K562 (cell line): ENCODE results near the gene NUAK2. TPM values are rescaled to one million over a fixed set of nuclear protein-coding genes. Genes with fewer than 3 reads are reported as not detected.

Experiments used
- ARID2 ChIP-seq: fragments of 450-650 bp; IDR thresholded peaks from 2 replicates; pipeline ENCODE4 v1.6.1; 2017; ENCODE audit warnings: antibody characterized with exemption, mild to moderate bottlenecking
- CHD4 ChIP-seq: fragments of 200-600 bp; sonication (generic); IDR thresholded peaks from 3 replicates; pipeline ENCODE4 v1.6.1; 2012; ENCODE audit warnings: low read depth, mild to moderate bottlenecking, mixed read lengths, low read length, inconsistent platforms; ENCODE audit not compliant: insufficient read depth, insufficient replicate concordance, poor library complexity, severe bottlenecking
- COPS2 ChIP-seq: fragments of 450-650 bp; conservative IDR thresholded peaks from 2 replicates; pipeline ENCODE4 v1.6.1; 2016; ENCODE audit warnings: mild to moderate bottlenecking, moderate library complexity
- CREB5 ChIP-seq: fragments of 250-450 bp; sonication (Bioruptor Pico); IDR thresholded peaks from 2 replicates; pipeline ENCODE4 v1.5.0; 2020; ENCODE audit warnings: mild to moderate bottlenecking
- ETV6 ChIP-seq, 3 experiments: fragments of 150-350 bp in 1 of 3; sonication (generic) in 1 of 3; formaldehyde crosslinking in 1 of 3; IDR thresholded peaks; 2 replicates each; pipeline versions ENCODE4 v1.6.1 to v1.8.0; 2014 to 2022; ENCODE audit warnings: borderline replicate concordance in 2 of 3, low read depth in 2 of 3, antibody characterized with exemption in 1 of 3, low read length in 1 of 3, mild to moderate bottlenecking in 1 of 3, missing genetic modification reagents in 1 of 3
- HDAC8 ChIP-seq: fragments of 450-650 bp; IDR thresholded peaks from 2 replicates; pipeline ENCODE4 v1.6.1; 2016; ENCODE audit warnings: mild to moderate bottlenecking, missing genetic modification characterization, moderate library complexity, missing compliant biosample characterization
- HOMEZ ChIP-seq: fragments of 250-450 bp; sonication (Bioruptor Pico); IDR thresholded peaks from 2 replicates; pipeline ENCODE4 v1.4.0; 2020; ENCODE audit warnings: mild to moderate bottlenecking, moderate library complexity
- MYBL2 ChIP-seq, 2 experiments: fragments of 450-650 bp in 1 of 2; sonication (generic) in 1 of 2; formaldehyde crosslinking in 1 of 2; IDR thresholded peaks; 2 replicates each; pipeline versions ENCODE4 v1.6.1 to v1.8.1; 2017 to 2022; ENCODE audit warnings: borderline replicate concordance in 1 of 2, inconsistent platforms in 1 of 2, low read depth in 1 of 2, mild to moderate bottlenecking in 1 of 2, missing genetic modification reagents in 1 of 2, moderate library complexity in 1 of 2
- POLR3G ChIP-seq: IDR thresholded peaks from 2 replicates; pipeline ENCODE4 v1.6.1; 2011; ENCODE audit not compliant: insufficient read length, insufficient replicate concordance; ENCODE audit errors: extremely low read depth
- RBM34 ChIP-seq: fragments of 200-400 bp; formaldehyde crosslinking; IDR thresholded peaks from 2 replicates; pipeline ENCODE4 v1.6.1; 2018; ENCODE audit warnings: low read length, borderline replicate concordance; ENCODE audit not compliant: insufficient read depth
- RHOXF2B ChIP-seq: fragments of 250-450 bp; sonication (Bioruptor Pico); conservative IDR thresholded peaks from 2 replicates; pipeline ENCODE4 v1.5.1; 2021
- SMARCA4 ChIP-seq: fragments of 450-650 bp; IDR thresholded peaks from 2 replicates; pipeline ENCODE4 v1.6.1; 2016
- SRF ChIP-seq, 2 experiments: fragments of 250-450, 450-650 bp in 1 of 2; sonication (Bioruptor Pico) in 1 of 2; sonication (generic) in 1 of 2; formaldehyde crosslinking; IDR thresholded peaks; 2 replicates each; pipeline versions ENCODE4 v1.5.0 to v1.5.1; 2020 to 2022; ENCODE audit warnings: mild to moderate bottlenecking in 1 of 2, missing genetic modification reagents in 1 of 2
- SRSF7 ChIP-seq: fragments of 200-400 bp; formaldehyde crosslinking; optimal IDR thresholded peaks from 2 replicates; pipeline ENCODE3; 2017; ENCODE audit warnings: mild to moderate bottlenecking, low read depth, low read length
- STAT5A ChIP-seq: IDR thresholded peaks from 2 replicates; pipeline ENCODE4 v1.6.1; 2012; ENCODE audit warnings: low read length, inconsistent platforms, borderline replicate concordance
- TEAD4 ChIP-seq, 2 experiments: sonication (generic) in 1 of 2; formaldehyde crosslinking in 1 of 2; IDR thresholded peaks; 2 replicates each; pipeline versions ENCODE4 v1.6.1 to v1.8.0; 2012 to 2022; ENCODE audit warnings: borderline replicate concordance in 1 of 2, inconsistent platforms in 1 of 2, low read length in 1 of 2, mild to moderate bottlenecking in 1 of 2, missing genetic modification reagents in 1 of 2
- THRAP3 ChIP-seq: fragments of 450-650 bp; IDR thresholded peaks from 2 replicates; pipeline ENCODE4 v1.6.1; 2016; ENCODE audit warnings: mild to moderate bottlenecking, inconsistent platforms, borderline replicate concordance
- ZC3H4 ChIP-seq: sonication (generic); formaldehyde crosslinking; IDR thresholded peaks from 2 replicates; pipeline ENCODE4 v1.9.0; 2021; ENCODE audit warnings: missing genetic modification reagents, borderline replicate concordance
- ZNF592 ChIP-seq: fragments of 450-650 bp; IDR thresholded peaks from 2 replicates; pipeline ENCODE4 v1.6.1; 2017; ENCODE audit warnings: antibody characterized with exemption, mild to moderate bottlenecking
- polyA plus RNA-seq, 8 experiments: library from polyadenylated mRNA; depleted of rRNA in 4 of 8; stranded (reverse) in 5 of 8; unstranded in 3 of 8; fragments of >200 nt; fragmentation: Nextera tagmentation in 2 of 8; fragmentation: Illumina TruSeq in 1 of 8; extraction: Ambion mirVana in 2 of 8; extraction: Trizol in 1 of 8; gene quantifications; 2 replicates each; pipeline versions ENCODE4 v1.2.1 to v1.2.3, GENCODE V29; 2011 to 2014; ENCODE audit warnings: inconsistent platforms in 1 of 8, missing spikeins in 1 of 8
- total RNA-seq, 7 experiments: library from RNA; depleted of rRNA in 6 of 7; stranded (reverse); fragments of >200 nt in 6 of 7; fragmentation: Illumina TruSeq in 2 of 7; extraction: Trizol in 2 of 7; gene quantifications; 2 replicates each; pipeline versions ENCODE4 v1.2.1 to v1.2.3, GENCODE V29; 2011 to 2021; ENCODE audit warnings: low replicate concordance in 1 of 7

NUAK2 gene
- total and polyA plus RNA-seq, 9 of the 15 experiments (the other 6 are each of a cell fraction or from before 2014, with no cell fraction given), result 0.04 to 0.44 (median 0.14) TPM

GRCh38 chr1:205284420-205285144 lies 37.0 kb downstream of the NUAK2 start (continued):
- TF ChIP-seq STAT5A, result no peak
- no peak for TF ChIP-seq COPS2
- TF ChIP-seq RBM34, result no peak
- no peak for TF ChIP-seq THRAP3
- no peak for TF ChIP-seq ARID2
- TF ChIP-seq ZC3H4, result no peak
- TF ChIP-seq POLR3G, result no peak
- no peak for TF ChIP-seq CHD4
- no peak for TF ChIP-seq CREB5 (CRISPR knock-in tag)
- no peak for TF ChIP-seq ETV6 (IDR thresholded peaks at IDR 0.05; ENCODE audit: borderline replicate concordance in 1 of 2, low read depth in 2 of 2, low read length in 1 of 2)
- TF ChIP-seq ETV6 (CRISPR knock-in tag; IDR thresholded peaks at IDR 0.05; ENCODE audit: borderline replicate concordance), result no peak
- no peak for TF ChIP-seq RHOXF2B
- TF ChIP-seq SRSF7, result no peak
- peak; percentile 72 for TF ChIP-seq SMARCA4
- peak; percentile 45; the same call in 1 of the 2 replicates for TF ChIP-seq TEAD4 (IDR thresholded peaks at IDR 0.05; ENCODE audit: low read length)
- TF ChIP-seq TEAD4 (CRISPR knock-in tag; IDR thresholded peaks at IDR 0.05; ENCODE audit: borderline replicate concordance), result no peak
- peak in 1 of 2 experiments; percentile 82; a peak in 2 of 4 replicates for TF ChIP-seq SRF (CRISPR knock-in tag; IDR thresholded peaks at IDR 0.05)
- TF ChIP-seq HDAC8 (tag), result no peak
- TF ChIP-seq MYBL2 (IDR thresholded peaks at IDR 0.05; ENCODE audit: low read depth), result no peak
- no peak for TF ChIP-seq MYBL2 (CRISPR knock-in tag; IDR thresholded peaks at IDR 0.05; ENCODE audit: borderline replicate concordance)
- peak; percentile 72; the same call in 1 of the 2 replicates for TF ChIP-seq ZNF592
- no peak for TF ChIP-seq HOMEZ (CRISPR knock-in tag)
